GM12891 (cell line): Measurements from ENCODE around the gene SLC1A1.
"Not testable (repeated sequence)": the region's sequence is repeated elsewhere in the genome, so short reads cannot be mapped to it uniquely, and the experiment has no call there.

ENCODE experiments used
- DNase-seq: peaks from one replicate; pipeline ENCODE4 v3.0.0; 2011; ENCODE audit warnings: low spot score; ENCODE audit not compliant: insufficient read length
- FAIRE-seq: peaks from 2 replicates; lab custom pipeline; 2011; peaks lifted over from hg19 to GRCh38; lab: Jason Lieb, UNC
- PAX5 ChIP-seq: IDR thresholded peaks from 2 replicates; pipeline ENCODE4 v1.6.1; 2011; ENCODE audit warnings: low read length, moderate library complexity, mild to moderate bottlenecking; ENCODE audit not compliant: insufficient read depth, severe bottlenecking
- POLR2A ChIP-seq: IDR thresholded peaks from 2 replicates; pipeline ENCODE4 v1.6.1; 2011; ENCODE audit warnings: low read depth, low read length, control low read depth
- POLR2AphosphoS5 ChIP-seq: IDR thresholded peaks from 2 replicates; pipeline ENCODE4 v1.6.1; 2011; ENCODE audit warnings: low read depth, low read length, control low read depth
- POU2F2 ChIP-seq: IDR thresholded peaks from 2 replicates; pipeline ENCODE4 v1.6.1; 2011; ENCODE audit warnings: low read depth, mild to moderate bottlenecking, control low read depth, low read length, moderate library complexity
- SPI1 ChIP-seq: IDR thresholded peaks from 2 replicates; pipeline ENCODE4 v1.6.1; 2011; ENCODE audit warnings: low read depth, low read length, control low read depth
- TAF1 ChIP-seq: IDR thresholded peaks from 2 replicates; pipeline ENCODE4 v1.6.1; 2011; ENCODE audit warnings: low read depth, low read length, control low read depth

The SLC1A1 gene

GRCh38 chr9:4537581-4537980 lies 47.3 kb downstream of the SLC1A1 start:
- FAIRE-seq = no peak
- DNase-seq = no peak
- TF ChIP-seq POLR2AphosphoS5 = no peak

- DNase-seq (no peak), FAIRE-seq (no peak)
- TF ChIP-seq TAF1 = no peak
- no peak for TF ChIP-seq POU2F2
- no peak for TF ChIP-seq PAX5
- TF ChIP-seq POLR2AphosphoS5 = no peak
- no peak for TF ChIP-seq SPI1
- TF ChIP-seq POLR2A = no peak
Measured at GRCh38 chr9:4538107-4538506, 47.8 kb downstream of the SLC1A1 start.

- TF ChIP-seq POLR2A = no peak
- TF ChIP-seq TAF1 = no peak
- no peak for TF ChIP-seq POU2F2
- TF ChIP-seq POLR2AphosphoS5 = no peak
- no peak for FAIRE-seq
- DNase-seq = no peak
Measured at GRCh38 chr9:4538621-4539020, 48.4 kb downstream of the SLC1A1 start.

- DNase-seq (no peak), FAIRE-seq (no peak)
- TF ChIP-seq POLR2AphosphoS5 = no peak
- no peak for TF ChIP-seq SPI1
- no peak for TF ChIP-seq PAX5
- no peak for TF ChIP-seq POLR2A
- no peak for TF ChIP-seq POU2F2
- TF ChIP-seq TAF1 = no peak
Measured at GRCh38 chr9:4540425-4540824, 50.2 kb downstream of the SLC1A1 start.

GRCh38 chr9:4541281-4541680 lies 51.0 kb downstream of the SLC1A1 start:
- FAIRE-seq (no peak), DNase-seq (no peak)
- TF ChIP-seq POLR2AphosphoS5 (no peak), POU2F2 (no peak), POLR2A (no peak), SPI1 (no peak), TAF1 (no peak), PAX5 (no peak)

GRCh38 chr9:4541856-4542255 lies 51.6 kb downstream of the SLC1A1 start:
- DNase-seq (no peak), FAIRE-seq (no peak)
- TF ChIP-seq POU2F2 = no peak
- no peak for TF ChIP-seq TAF1
- TF ChIP-seq SPI1 = no peak
- no peak for TF ChIP-seq PAX5
- no peak for TF ChIP-seq POLR2A
- no peak for TF ChIP-seq POLR2AphosphoS5

- FAIRE-seq, DNase-seq: not testable (repeated sequence)
Measured at GRCh38 chr9:4544714-4545113, 54.4 kb downstream of the SLC1A1 start.

GRCh38 chr9:4547016-4547415 lies 56.7 kb downstream of the SLC1A1 start:
- DNase-seq = no peak
- FAIRE-seq = no peak
- no peak for TF ChIP-seq POU2F2
- TF ChIP-seq POLR2AphosphoS5 = no peak
- no peak for TF ChIP-seq TAF1
- TF ChIP-seq PAX5 = no peak
- TF ChIP-seq SPI1 = no peak
- TF ChIP-seq POLR2A = no peak

- FAIRE-seq = peak; percentile 26
- TF ChIP-seq PAX5 (no peak), POLR2A (no peak), SPI1 (no peak), POLR2AphosphoS5 (no peak), POU2F2 (no peak)
Measured at GRCh38 chr9:4548811-4549725, 58.8 kb downstream of the SLC1A1 start.

GRCh38 chr9:4549751-4550295 lies 59.6 kb downstream of the SLC1A1 start:
- TF ChIP-seq TAF1 (no peak), POU2F2 (no peak), POLR2AphosphoS5 (no peak), SPI1 (no peak), POLR2A (no peak), PAX5 (no peak)
- DNase-seq (no peak), FAIRE-seq (no peak)

More at GRCh38 chr9:4548811-4549725, 58.8 kb downstream of the SLC1A1 start:
- DNase-seq = no peak

- FAIRE-seq (peak; percentile 26), DNase-seq (no peak)
- no peak for TF ChIP-seq TAF1
- no peak for TF ChIP-seq POLR2A
Measured at GRCh38 chr9:4550777-4551484, 60.7 kb downstream of the SLC1A1 start.
